Heart left ventricle (tissue), 16 donors: ENCODE measurements around the gene MOXD1. TPM values are rescaled to one million over a fixed set of nuclear protein-coding genes. Genes with fewer than 3 reads are reported as not detected.

Source experiments
- ATAC-seq, 4 donors: fragments of 200-7000 bp; cut with Tn5 transposase; one replicate each; pipeline ENCODE4 v1.9.1; 2020 to 2022; ENCODE audit warnings: moderate library complexity in 4 of 4, mild to moderate bottlenecking in 3 of 4, moderate number of reproducible peaks in 1 of 4
- DNase-seq, 5 donors: peaks; one replicate each; pipeline ENCODE4 v3.0.0-alpha.2; 2020
- H3K27ac ChIP-seq, 12 donors: fragments of 200-600 bp; sonication (generic) in 4 of 12; one replicate each; pipeline versions ENCODE4 v1.5.0 to v1.8.0; 2016 to 2022; ENCODE audit warnings: mild to moderate bottlenecking in 2 of 12
- H3K27me3 ChIP-seq, 9 donors: fragments of 200-600 bp; sonication (generic) in 2 of 9; one replicate each; pipeline versions ENCODE4 v1.5.1 to v1.8.0; 2016 to 2022; ENCODE audit warnings: mild to moderate bottlenecking in 3 of 9
- H3K36me3 ChIP-seq, 9 donors: fragments of 200-600 bp; sonication (generic) in 2 of 9; one replicate each; pipeline versions ENCODE4 v1.5.0 to v1.8.0; 2018 to 2022; ENCODE audit warnings: mild to moderate bottlenecking in 2 of 9
- H3K4me1 ChIP-seq, 12 donors: fragments of 200-600 bp; sonication (generic) in 4 of 12; one replicate each; pipeline versions ENCODE4 v1.5.0 to v1.8.0; 2016 to 2022; ENCODE audit warnings: mild to moderate bottlenecking in 3 of 12
- H3K4me3 ChIP-seq, 12 donors: fragments of 200-600 bp; sonication (generic) in 4 of 12; one replicate each; pipeline versions ENCODE4 v1.5.0 to v1.8.0; 2017 to 2022; ENCODE audit warnings: mild to moderate bottlenecking in 9 of 12, moderate library complexity in 4 of 12
- H3K9me3 ChIP-seq, 12 donors: fragments of 200-600 bp; sonication (generic) in 4 of 12; one replicate each; pipeline versions ENCODE4 v1.5.0 to v1.8.0; 2016 to 2022; ENCODE audit warnings: mild to moderate bottlenecking in 1 of 12
- POLR2A ChIP-seq, 2 donors: fragments of 450-650 bp; IDR thresholded peaks; one replicate each; pipeline ENCODE4 v1.6.1; 2017; ENCODE audit warnings: antibody characterized with exemption in 2 of 2, mild to moderate bottlenecking in 2 of 2, moderate library complexity in 2 of 2
- WGBS, 4 donors: extraction: QIAGEN DNeasy Blood & Tissue Kit in 2 of 4; methylation state at CpG; one replicate each; pipeline versions ENCODE4 v1.1.5 to v1.1.7; 2013 to 2018; 5-methylcytosine and 5-hydroxymethylcytosine counted together
- intact Hi-C, 10 donors: fragments of 100-400 bp; cut with DNase I; formaldehyde crosslinking; loops; one replicate each; pipeline versions ENCODE4 v1.11.1 to v1.14.2; 2022
- polyA plus RNA-seq, 2 donors: library from polyadenylated mRNA; stranded (reverse); fragments of 200-250 nt; gene quantifications; one replicate each; pipeline ENCODE4 v1.2.3, GENCODE V29; 2013
- total RNA-seq, 9 donors: library from RNA; depleted of rRNA in 2 of 9; stranded (reverse); fragments of >200 nt in 2 of 9; fragmentation: NEBNext Ultra II Directional in 3 of 9; extraction: Animal tissue kit (Norgen Biotek cat#: 25700) in 3 of 9; gene quantifications; one replicate each; pipeline versions ENCODE4 v1.1.0 to v1.2.4, GENCODE V29; 2016 to 2023
- TF ChIP-seq, protein P1 (sequence below), 12 donors: fragments of 200-600 bp; sonication (generic) in 4 of 12; IDR thresholded peaks; one replicate each; pipeline versions ENCODE4 v1.5.0 to v1.8.0; 2018 to 2022; ENCODE audit warnings: antibody characterized with exemption in 12 of 12, mild to moderate bottlenecking in 5 of 12
- donor health status: ischemic (EF 13 %, LVEDD 7.1; RV severe dilation, severe dysfunction).
- donor health status: healthy with polysubstance abuse.
- donor health status: DM: no; HTN: yes; CAD: no.
- donor health status: DM: no; HTN: no; CAD: no.
- donor health status: ischemic (EF 25% LVEDD 6.9; RV normal size, moderate dysfunction).
- donor health status: ischemic (EF 25% LVEDD 5.7; RV mildly dilated, moderate dysfunction).
- donor health status: healthy.
- donor health status: DM: yes; HTN: yes; CAD: no.
- donor health status: ischemic (EF 35%, LVEDD 5.7; RV mildly dilated, moderate dysfunction).
- donor health status: nonischemic (EF 11% LVEDD 7.7; RV severe dilation, severe dysfunction).
- donor health status: DM: yes; HTN: yes; CAD: no.
- donor health status: PGD.
- donor health status: ischemic (EF 29% LVEDD 5.4; RV normal size, mild dysfunction).
- donor health status: nonischemic (EF 23%, LVEDD 6.1; RV moderate dilation, normal function).

MOXD1 gene
- total and polyA plus RNA-seq, 11 donors, result 0.69 to 10.5 (median 3.0) TPM

DNA sequence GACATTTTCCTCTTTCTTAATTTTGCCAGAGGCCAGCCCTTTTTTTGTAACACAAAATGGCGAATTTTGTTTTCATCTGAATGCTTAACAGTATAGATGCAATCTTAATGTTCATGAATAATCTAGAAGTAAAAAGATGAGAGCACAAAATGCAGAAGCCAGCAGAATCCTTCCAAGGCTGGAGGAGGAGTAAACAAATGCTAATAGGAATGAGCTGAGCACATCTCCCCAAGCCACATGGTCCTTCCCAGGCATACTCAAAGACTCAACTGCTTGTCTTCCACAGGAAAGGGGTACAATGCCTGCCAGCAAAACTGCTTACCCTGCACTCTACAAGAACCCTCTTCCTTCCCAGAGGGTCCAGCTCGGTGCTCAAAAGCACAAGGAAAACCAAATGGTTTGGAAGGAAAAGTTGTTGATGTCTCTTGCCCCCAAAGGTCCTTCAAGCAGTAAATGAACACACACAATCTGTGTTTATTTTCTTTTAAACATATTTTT lies 155.1 kb downstream of the MOXD1 start:
- Histone ChIP-seq H3K9me3 (no peaks in the 10 kb centered on the region), H3K4me1 (no peaks in the 10 kb centered on the region), H3K27ac (no peak overlapping the region), H3K27me3 (no peaks in the 10 kb centered on the region), H3K36me3 (no peaks in the 10 kb centered on the region), H3K4me3 (no peak overlapping the region)
- intact Hi-C loops, result no loop called here
- 75 to 83% (median 81%) methylated on average over 2 of the region's 2 CpGs for WGBS, 4 donors
- ATAC-seq (no peak), DNase-seq (no peak)
- TF ChIP-seq, protein P1, sequence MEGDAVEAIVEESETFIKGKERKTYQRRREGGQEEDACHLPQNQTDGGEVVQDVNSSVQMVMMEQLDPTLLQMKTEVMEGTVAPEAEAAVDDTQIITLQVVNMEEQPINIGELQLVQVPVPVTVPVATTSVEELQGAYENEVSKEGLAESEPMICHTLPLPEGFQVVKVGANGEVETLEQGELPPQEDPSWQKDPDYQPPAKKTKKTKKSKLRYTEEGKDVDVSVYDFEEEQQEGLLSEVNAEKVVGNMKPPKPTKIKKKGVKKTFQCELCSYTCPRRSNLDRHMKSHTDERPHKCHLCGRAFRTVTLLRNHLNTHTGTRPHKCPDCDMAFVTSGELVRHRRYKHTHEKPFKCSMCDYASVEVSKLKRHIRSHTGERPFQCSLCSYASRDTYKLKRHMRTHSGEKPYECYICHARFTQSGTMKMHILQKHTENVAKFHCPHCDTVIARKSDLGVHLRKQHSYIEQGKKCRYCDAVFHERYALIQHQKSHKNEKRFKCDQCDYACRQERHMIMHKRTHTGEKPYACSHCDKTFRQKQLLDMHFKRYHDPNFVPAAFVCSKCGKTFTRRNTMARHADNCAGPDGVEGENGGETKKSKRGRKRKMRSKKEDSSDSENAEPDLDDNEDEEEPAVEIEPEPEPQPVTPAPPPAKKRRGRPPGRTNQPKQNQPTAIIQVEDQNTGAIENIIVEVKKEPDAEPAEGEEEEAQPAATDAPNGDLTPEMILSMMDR (IDR thresholded peaks at IDR 0.05), result no peak
- no peak for TF ChIP-seq POLR2A (IDR thresholded peaks at IDR 0.05)

Other genes starting within 250 kb of the MOXD1 start
- gene STX7, start 111.6 kb upstream of the MOXD1 start, total RNA-seq, result 10 to 100 TPM; 24.8 to 78.8 (median 56.3) TPM
- 10 to 100 TPM in 1 of 2 donors, 1 to 10 TPM in 1; 6.7 to 25.1 TPM for gene STX7, start 111.6 kb upstream of the MOXD1 start, polyA plus RNA-seq
- not detected for gene TAAR9, start 136.8 kb upstream of the MOXD1 start, total RNA-seq
- not detected for gene TAAR9, start 136.8 kb upstream of the MOXD1 start, polyA plus RNA-seq
- not detected for gene TAAR8, start 151.2 kb upstream of the MOXD1 start, total RNA-seq
- not detected for gene TAAR8, start 151.2 kb upstream of the MOXD1 start, polyA plus RNA-seq
- not detected for gene TAAR6, start 168.8 kb upstream of the MOXD1 start, total RNA-seq
- not detected for gene TAAR6, start 168.8 kb upstream of the MOXD1 start, polyA plus RNA-seq
- not detected for gene TAAR5, start 188.3 kb upstream of the MOXD1 start, total RNA-seq
- gene TAAR5, start 188.3 kb upstream of the MOXD1 start, polyA plus RNA-seq, result not detected
- not detected for gene TAAR2, start 222.8 kb upstream of the MOXD1 start, total RNA-seq
- not detected for gene TAAR2, start 222.8 kb upstream of the MOXD1 start, polyA plus RNA-seq